HG03460 (cell line): ENCODE measurements around the gene PAQR7.
A peak's percentile ranks its signal among the peaks of the same experiment; 100 is the strongest.

Source experiments
- ATAC-seq: cut with Tn5 transposase; IDR thresholded peaks from one replicate; pipeline ENCODE4 v1.9.1; 2021; ENCODE audit not compliant: unreplicated experiment

Gene PAQR7

GRCh38 chr1:25819491-25820246 lies 55.8 kb downstream of the PAQR7 start, which contains the start of gene MTFR1L:
TSS of gene MTFR1L (plus strand) at chr1:25819954. CDS start at chr1:25823105, 3,151 bp downstream.
- ATAC-seq = peak; percentile 72

GRCh38 chr1:25818569-25818968 lies 56.9 kb downstream of the PAQR7 start:
- ATAC-seq = no peak

- no peak for ATAC-seq
These were observed 57.5 kb downstream of the PAQR7 start for GRCh38 chr1:25817840-25818501.

GRCh38 chr1:25816112-25816718 lies 59.3 kb downstream of the PAQR7 start:
- ATAC-seq = no peak

GRCh38 chr1:25815208-25816111 lies 60.0 kb downstream of the PAQR7 start:
- no peak for ATAC-seq

GRCh38 chr1:25814549-25815087 lies 60.9 kb downstream of the PAQR7 start:
- ATAC-seq = no peak

- ATAC-seq = no peak
These were observed 61.6 kb downstream of the PAQR7 start for GRCh38 chr1:25813734-25814471.

- ATAC-seq = no peak
These were observed 62.3 kb downstream of the PAQR7 start for GRCh38 chr1:25813071-25813733.
